Measurements from ENCODE around the gene TSC22D2. TPM values are rescaled to one million over a fixed set of nuclear protein-coding genes. Genes with fewer than 3 reads are reported as not detected.

The TSC22D2 gene
- total and polyA plus RNA-seq, 10 of the 15 experiments (the other 5 are each of a cell fraction or from before 2014, with no cell fraction given) = 7.4 to 19.4 (median 10.9) TPM

DNA sequence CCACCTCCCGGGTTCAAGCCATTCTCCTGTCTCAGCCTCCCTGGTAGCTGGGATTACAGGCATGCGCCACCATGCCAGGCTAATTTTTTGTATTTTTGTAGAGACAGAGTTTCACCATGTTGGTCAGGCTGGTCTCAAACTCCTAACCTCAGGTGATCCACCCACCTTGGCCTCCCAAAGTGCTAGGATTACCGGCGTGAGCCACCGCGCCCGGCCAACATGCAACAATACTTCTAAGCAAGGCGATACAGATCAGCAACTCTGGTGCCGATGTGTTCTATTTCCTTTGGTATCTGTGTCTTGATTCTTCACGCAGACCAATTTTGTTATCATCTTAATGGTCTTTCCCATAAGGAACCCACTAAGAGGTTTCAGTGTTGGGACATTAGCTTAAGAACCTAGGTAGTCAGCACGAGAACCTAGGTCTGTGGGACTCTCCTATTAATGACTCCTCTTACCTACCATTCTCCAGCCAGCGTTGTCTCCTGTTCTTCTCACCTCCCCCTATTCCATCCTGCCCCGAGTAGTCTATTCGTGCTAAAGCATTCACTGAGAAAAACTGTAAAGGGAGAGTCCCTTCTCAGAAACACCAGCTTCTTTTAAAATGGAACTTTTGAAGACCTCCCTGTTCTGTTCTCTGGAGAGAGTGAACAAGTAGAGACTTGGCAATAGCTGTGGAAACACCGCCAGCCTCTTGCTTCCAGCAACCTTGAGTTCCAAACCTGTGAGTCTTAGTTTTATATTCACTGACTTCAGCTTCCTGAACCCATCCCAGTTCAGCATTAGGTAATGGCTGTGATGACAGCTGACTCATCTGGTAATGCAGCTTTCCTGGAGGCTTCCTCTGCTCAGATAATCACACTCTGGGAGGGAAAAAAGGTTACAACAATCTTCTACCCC, 61.2 kb downstream of the TSC22D2 start (continued):
- TF ChIP-seq JUND (IDR thresholded peaks at IDR 0.05; ENCODE audit: low read depth, low read length) = no peak
- TF ChIP-seq, protein P1, sequence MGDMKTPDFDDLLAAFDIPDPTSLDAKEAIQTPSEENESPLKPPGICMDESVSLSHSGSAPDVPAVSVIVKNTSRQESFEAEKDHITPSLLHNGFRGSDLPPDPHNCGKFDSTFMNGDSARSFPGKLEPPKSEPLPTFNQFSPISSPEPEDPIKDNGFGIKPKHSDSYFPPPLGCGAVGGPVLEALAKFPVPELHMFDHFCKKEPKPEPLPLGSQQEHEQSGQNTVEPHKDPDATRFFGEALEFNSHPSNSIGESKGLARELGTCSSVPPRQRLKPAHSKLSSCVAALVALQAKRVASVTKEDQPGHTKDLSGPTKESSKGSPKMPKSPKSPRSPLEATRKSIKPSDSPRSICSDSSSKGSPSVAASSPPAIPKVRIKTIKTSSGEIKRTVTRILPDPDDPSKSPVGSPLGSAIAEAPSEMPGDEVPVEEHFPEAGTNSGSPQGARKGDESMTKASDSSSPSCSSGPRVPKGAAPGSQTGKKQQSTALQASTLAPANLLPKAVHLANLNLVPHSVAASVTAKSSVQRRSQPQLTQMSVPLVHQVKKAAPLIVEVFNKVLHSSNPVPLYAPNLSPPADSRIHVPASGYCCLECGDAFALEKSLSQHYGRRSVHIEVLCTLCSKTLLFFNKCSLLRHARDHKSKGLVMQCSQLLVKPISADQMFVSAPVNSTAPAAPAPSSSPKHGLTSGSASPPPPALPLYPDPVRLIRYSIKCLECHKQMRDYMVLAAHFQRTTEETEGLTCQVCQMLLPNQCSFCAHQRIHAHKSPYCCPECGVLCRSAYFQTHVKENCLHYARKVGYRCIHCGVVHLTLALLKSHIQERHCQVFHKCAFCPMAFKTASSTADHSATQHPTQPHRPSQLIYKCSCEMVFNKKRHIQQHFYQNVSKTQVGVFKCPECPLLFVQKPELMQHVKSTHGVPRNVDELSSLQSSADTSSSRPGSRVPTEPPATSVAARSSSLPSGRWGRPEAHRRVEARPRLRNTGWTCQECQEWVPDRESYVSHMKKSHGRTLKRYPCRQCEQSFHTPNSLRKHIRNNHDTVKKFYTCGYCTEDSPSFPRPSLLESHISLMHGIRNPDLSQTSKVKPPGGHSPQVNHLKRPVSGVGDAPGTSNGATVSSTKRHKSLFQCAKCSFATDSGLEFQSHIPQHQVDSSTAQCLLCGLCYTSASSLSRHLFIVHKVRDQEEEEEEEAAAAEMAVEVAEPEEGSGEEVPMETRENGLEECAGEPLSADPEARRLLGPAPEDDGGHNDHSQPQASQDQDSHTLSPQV (IDR thresholded peaks at IDR 0.05) = no peak
- no peak for TF ChIP-seq TCF12 (IDR thresholded peaks at IDR 0.05; ENCODE audit: low read depth, low read length)
- TF ChIP-seq, protein P2, sequence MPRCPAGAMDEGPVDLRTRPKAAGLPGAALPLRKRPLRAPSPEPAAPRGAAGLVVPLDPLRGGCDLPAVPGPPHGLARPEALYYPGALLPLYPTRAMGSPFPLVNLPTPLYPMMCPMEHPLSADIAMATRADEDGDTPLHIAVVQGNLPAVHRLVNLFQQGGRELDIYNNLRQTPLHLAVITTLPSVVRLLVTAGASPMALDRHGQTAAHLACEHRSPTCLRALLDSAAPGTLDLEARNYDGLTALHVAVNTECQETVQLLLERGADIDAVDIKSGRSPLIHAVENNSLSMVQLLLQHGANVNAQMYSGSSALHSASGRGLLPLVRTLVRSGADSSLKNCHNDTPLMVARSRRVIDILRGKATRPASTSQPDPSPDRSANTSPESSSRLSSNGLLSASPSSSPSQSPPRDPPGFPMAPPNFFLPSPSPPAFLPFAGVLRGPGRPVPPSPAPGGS (IDR thresholded peaks at IDR 0.05; ENCODE audit: borderline replicate concordance, insufficient read depth, low read depth, low read length, poor library complexity, severe bottlenecking) = no peak

Measured in GM12878 (cell line).